Cardiac fibroblast (primary cell): ENCODE measurements around the gene ZNF526.

Source experiments
- DNase-seq, 2 donors: peaks; one replicate each; pipeline versions ENCODE4 v3.0.0 to v3.0.0-alpha.2; 2010; ENCODE audit warnings: low read depth in 2 of 2
- H3K4me3 ChIP-seq, 2 donors: replicated peaks in 1 of 2; 1 replicate in 1 of 2; 2 replicates in 1 of 2; pipeline ENCODE4 v1.5.1; 2011; ENCODE audit warnings: low read depth in 2 of 2, low read length in 2 of 2, mild to moderate bottlenecking in 2 of 2, moderate library complexity in 1 of 2
- CTCF ChIP-seq: IDR thresholded peaks from one replicate; pipeline ENCODE4 v1.5.1; 2011; ENCODE audit warnings: low read depth, mild to moderate bottlenecking, low read length, inconsistent platforms

Gene ZNF526

GRCh38 chr19:42250183-42250665 is 30.1 kb downstream of the ZNF526 start:
- peak overlapping the region in 1 of 2 donors; percentile 41 for H3K4me3 ChIP-seq
- TF ChIP-seq CTCF: no peak
- no peak for DNase-seq

- H3K4me3 ChIP-seq: peak overlapping the region; percentile 41 to 82
- DNase-seq: peak; percentile 63 to 72
These were observed 30.8 kb downstream of the ZNF526 start for GRCh38 chr19:42250666-42251531.

GRCh38 chr19:42251572-42252358 is 31.7 kb downstream of the ZNF526 start:
- DNase-seq: no peak
- H3K4me3 ChIP-seq: peak overlapping the region; percentile 82 to 96
- no peak for TF ChIP-seq CTCF

More at GRCh38 chr19:42250666-42251531, 30.8 kb downstream of the ZNF526 start:
- no peak for TF ChIP-seq CTCF

- DNase-seq: peak; percentile 50 to 66
- H3K4me3 ChIP-seq: peak overlapping the region; percentile 82 to 96
These were observed 32.5 kb downstream of the ZNF526 start for GRCh38 chr19:42252365-42253244.

GRCh38 chr19:42253245-42254088 is 33.4 kb downstream of the ZNF526 start:
- peak in 1 of 2 donors; percentile 56 for DNase-seq
- peak overlapping the region; percentile 96 to 100 for H3K4me3 ChIP-seq
- TF ChIP-seq CTCF: no peak

More at GRCh38 chr19:42252365-42253244, 32.5 kb downstream of the ZNF526 start:
- TF ChIP-seq CTCF: no peak
